ENCODE results near the gene EXOC6B.
A peak's percentile ranks its signal among the peaks of the same experiment; 100 is the strongest.
"Not testable (repeated sequence)": the region's sequence is repeated elsewhere in the genome, so short reads cannot be mapped to it uniquely, and the experiment has no call there.

The EXOC6B gene

DNA sequence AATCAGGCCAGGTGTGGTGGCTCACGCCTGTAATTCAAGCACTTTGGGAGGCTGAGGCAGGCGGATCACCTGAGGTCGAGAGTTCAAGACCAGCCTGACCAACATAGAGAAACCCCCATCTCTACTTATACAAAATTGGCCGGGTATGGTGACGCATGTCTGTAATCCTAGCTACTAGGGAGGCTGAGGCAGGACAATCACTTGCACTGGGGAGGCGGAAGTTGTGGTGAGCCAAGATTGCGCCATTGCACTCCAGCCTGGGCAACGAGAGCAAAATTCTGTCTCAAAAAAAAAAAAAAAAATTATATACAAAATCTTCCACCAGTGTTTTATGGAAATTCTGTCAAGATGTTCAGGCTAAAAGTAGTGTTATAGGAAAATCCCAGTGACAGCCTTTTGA is 290.2 kb downstream of the EXOC6B start:
- DNase-seq, result not testable (repeated sequence)

DNA sequence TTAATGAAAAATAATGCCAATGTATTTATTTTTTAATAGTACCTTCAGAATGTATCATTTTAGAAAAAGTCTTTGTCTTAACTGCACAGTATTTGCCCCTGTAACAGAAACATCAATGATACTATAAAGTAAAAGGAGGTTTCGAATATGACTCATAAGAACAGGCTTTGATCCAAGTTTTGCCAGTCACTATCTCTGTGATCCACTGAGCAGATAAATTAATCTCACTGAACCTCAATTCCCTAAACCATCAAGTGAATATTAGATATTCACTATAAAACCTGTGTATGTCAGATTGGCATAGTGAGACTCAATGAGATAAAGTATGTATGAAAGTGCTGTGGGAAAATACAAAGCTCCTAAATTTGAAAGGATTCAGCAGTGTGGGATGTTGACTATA is 292.1 kb downstream of the EXOC6B start:
- DNase-seq, result no peak

GRCh38 chr2:72527424-72527823 is 298.4 kb downstream of the EXOC6B start:
- DNase-seq, result no peak

DNA sequence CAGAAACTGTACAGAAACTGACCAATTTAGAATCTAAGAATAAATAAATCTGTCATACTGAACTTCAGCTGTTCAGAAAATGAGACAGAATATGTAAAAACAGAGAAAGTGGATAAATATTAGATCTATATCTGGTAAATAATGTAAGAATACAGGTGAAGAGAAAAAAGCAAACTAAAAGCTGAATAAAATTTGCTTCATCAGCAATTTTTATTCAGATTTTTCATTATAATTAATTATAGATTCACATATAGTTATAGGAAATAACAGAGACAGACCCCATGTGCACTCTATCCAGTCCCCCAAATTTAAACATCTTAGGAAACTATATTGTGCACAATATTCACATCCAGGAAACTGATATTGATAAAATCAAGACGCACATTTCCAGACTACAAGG is 299.2 kb downstream of the EXOC6B start:
- DNase-seq, result no peak

GRCh38 chr2:72524071-72524470 is 301.8 kb downstream of the EXOC6B start:
- peak; percentile 3 for DNase-seq

DNA sequence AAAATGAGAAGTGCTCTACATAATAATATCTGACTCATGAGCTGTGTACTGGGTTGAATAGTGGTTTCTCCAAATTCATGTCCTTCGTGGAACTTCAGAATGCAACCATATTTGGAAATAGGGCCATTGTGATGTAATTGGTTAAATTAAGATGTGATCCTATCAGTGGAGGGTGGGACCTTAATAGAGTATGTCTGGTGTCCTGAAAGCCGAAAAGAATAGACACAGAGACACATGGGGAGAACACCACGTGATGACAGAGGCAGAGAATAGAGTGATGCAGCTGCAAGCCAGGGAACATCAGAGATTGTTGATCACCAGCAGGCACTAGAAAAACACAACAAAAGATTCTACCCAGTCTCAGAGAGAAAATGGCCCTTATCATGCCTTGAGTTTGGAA is 310.1 kb downstream of the EXOC6B start:
- DNase-seq, result no peak

DNA sequence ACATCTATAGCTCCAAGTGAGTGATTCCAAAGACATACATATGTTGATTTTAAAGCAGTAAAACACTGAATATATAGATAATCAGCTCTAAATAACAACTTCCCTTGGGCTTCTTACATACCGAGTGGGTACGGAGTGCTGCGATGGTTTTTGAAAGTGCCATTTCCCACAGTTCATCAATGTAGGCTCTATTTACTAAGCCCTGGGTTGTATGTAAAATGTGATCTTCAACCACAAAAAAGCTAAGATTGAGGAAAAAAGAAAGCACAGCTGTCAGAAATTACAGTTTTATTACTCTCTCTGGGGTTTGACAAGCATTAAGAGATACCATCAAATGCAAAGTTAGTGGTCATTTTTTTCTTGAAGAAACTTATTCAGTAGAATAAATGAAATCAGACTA is 312.8 kb downstream of the EXOC6B start:
- no peak for DNase-seq

- DNase-seq, result no peak
These were observed 313.5 kb downstream of the EXOC6B start for GRCh38 chr2:72512376-72512775.

DNA sequence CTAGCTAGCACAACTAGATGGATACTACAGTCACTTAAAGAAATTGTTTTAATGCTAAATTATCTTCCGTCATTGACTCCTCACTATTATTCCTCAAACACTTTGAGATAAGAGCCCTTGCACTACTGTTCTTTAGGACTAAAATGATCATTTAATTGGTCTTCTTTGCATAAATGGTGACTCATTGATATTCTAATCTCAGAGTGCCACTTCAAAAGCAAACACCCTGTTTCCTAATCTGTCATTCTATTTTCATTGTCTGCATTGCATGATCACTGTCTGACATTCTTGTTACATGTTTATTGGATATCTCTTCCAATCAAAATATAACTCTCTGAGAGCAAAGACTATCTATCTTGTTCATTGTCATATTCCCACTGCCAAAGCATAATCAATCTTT is 313.9 kb downstream of the EXOC6B start:
- DNase-seq, result no peak

- no peak for DNase-seq
These were observed 328.1 kb downstream of the EXOC6B start for GRCh38 chr2:72497763-72498162.

DNA sequence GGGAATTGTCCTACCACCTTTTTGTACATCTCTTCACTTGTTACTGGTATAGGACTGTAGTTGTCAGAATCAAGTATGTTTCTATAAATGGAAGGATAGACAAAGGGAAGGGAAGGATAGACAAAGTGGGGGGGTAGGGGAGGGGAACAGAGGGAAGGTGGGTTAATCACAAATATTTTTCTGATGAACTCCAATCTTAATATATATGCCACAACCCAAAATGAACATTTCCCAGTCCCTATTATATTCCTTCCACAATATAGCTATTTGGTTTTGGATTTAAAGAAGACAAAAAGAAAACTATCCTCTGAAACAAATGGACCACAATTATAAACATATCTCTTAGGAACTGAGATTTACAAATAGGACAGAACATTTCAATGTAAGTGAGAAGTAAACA is 329.4 kb downstream of the EXOC6B start:
- DNase-seq, result no peak

GRCh38 chr2:72494392-72494791 is 331.4 kb downstream of the EXOC6B start:
- no peak for DNase-seq

DNA sequence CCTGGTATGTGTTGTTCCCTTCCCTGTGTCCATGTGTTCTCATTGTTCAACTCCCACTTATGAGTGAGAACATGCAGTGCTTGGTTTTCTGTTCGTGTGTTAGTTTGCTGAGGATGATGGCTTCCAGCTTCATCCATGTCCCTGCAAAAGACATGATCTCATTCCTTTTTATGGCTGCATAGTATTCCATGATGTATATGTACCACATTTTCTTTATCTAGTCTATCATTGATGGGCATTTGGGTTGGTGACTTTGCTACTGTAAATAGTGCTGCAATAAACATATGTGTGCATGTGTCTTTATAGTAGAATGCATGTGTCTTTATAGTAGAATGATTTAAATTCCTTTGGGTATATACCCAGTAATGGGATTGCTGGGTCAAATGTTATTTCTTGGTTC is 341.2 kb downstream of the EXOC6B start:
- not testable (repeated sequence) for DNase-seq

- DNase-seq, result no peak
These were observed 342.5 kb downstream of the EXOC6B start for GRCh38 chr2:72483346-72483745.

- DNase-seq, result no peak
These were observed 350.6 kb downstream of the EXOC6B start for GRCh38 chr2:72475246-72475645.

GRCh38 chr2:72457801-72458516 is 367.9 kb downstream of the EXOC6B start:
- no peak for DNase-seq

- DNase-seq, result no peak
These were observed 371.6 kb downstream of the EXOC6B start for GRCh38 chr2:72454189-72454588.

- DNase-seq, result no peak
These were observed 383.6 kb downstream of the EXOC6B start for GRCh38 chr2:72442270-72442669.

DNA sequence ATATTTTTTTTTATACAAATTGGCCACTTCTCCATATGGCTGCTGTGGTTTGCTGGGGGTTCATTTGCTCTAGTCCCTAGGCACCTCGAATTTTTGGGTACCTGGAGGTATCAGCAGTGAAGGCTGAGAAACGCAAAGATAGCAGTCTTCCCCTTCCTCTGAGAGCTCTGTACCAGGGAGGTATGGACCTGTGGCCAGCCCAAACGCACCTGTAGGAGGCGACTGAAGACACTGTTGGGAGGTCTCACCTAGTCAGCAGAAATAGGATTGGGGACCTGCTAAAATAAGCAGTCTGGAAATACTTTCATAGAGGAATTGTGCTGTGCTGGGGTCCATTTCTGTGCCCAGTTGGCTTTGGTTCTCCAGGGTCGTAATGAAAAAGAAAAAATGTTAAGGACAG is 385.9 kb downstream of the EXOC6B start:
- no peak for DNase-seq

DNA sequence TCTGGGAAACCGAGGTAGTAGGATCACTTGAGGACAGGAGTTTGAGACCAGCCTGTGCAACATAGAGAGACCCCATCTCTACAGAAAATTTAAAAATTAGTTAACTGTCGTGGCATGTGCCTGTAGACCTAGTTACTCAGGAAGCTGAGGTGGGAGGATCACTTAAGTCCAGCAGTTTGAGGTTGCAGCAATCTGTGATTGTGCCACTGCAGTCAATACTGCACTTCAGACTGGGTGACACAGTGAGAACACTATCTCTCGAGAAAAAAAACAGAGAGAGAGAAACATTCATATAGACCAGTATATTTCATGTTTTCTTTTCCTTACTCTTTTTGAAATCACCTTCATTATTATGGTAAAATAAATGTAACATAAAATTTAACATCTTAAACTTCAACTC is 387.5 kb downstream of the EXOC6B start:
- DNase-seq, result no peak

- no peak for DNase-seq
These were observed 394.1 kb downstream of the EXOC6B start for GRCh38 chr2:72431737-72432136.

DNA sequence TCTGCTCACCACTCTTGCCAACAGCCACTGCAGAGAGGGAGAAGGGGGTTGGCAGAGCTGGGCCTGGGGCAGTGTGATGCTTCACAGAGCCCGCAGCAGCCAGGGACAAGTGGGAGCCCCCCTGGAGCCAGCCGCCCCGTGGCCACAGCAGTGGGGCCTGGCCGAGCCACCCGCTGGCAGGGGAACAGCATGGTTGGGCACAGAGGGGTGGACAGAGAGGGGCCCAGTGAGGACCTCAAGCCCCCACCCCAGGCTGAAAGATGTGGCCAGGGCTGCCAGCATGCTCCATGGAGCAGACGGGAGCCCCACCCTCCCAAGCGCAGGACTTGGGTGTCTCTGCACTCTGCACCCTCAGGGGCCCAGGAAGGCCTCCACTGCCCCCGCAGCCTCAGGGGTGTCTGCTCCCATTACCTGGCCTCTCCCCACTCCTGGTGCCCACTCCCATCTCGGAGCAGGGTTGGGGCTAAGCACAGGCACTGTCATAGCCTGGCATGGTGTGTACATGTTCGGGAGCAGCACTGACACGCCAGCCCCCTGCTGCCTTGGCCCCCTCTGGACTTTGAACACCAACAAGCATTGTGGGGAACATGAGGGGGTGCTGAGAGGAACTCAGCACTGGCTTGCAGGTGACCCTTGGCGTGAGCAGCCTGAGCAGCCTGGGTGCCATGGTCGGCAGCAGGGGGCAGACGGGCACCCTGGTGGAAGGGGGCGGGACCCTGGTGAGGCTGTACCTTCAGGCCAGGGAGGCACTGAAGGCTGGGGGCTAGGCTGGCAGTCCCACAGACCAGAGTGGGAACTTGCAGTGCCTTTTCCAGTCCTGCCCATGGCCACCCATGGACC is 398.6 kb downstream of the EXOC6B start:
- DNase-seq, result no peak

GRCh38 chr2:72425996-72426395 is 399.8 kb downstream of the EXOC6B start:
- no peak for DNase-seq

- DNase-seq, result no peak
These were observed 402.1 kb downstream of the EXOC6B start for GRCh38 chr2:72423756-72424155.

Data from NCI-H2171 (cell line).